HCT116 (cell line): ENCODE measurements around the gene MLLT3.

ENCODE experiments used
- CTCF ChIP-seq, 3 experiments: fragments of 200-600 bp in 1 of 3; sonication (generic) in 1 of 3; IDR thresholded peaks in 2 of 3; conservative IDR thresholded peaks in 1 of 3; 2 replicates each; pipeline ENCODE4 v1.5.1; 2012 to 2017; ENCODE audit warnings: low read depth in 2 of 3, low read length in 2 of 3, antibody characterized with exemption in 1 of 3, borderline replicate concordance in 1 of 3, control low read depth in 1 of 3, mild to moderate bottlenecking in 1 of 3, mixed read lengths in 1 of 3, mixed run types in 1 of 3, moderate library complexity in 1 of 3; ENCODE audit not compliant: insufficient read depth in 1 of 3
- EZH2phosphoT487 ChIP-seq: fragments of 200-600 bp; IDR thresholded peaks from 2 replicates; pipeline ENCODE4 v1.6.1; 2018; ENCODE audit warnings: antibody characterized with exemption, borderline replicate concordance
- JUND ChIP-seq: IDR thresholded peaks from 2 replicates; pipeline ENCODE4 v1.6.1; 2012
- POLR2A ChIP-seq: IDR thresholded peaks from 2 replicates; pipeline ENCODE4 v1.7.0; 2011; ENCODE audit warnings: borderline replicate concordance; ENCODE audit not compliant: insufficient read depth, insufficient read length; ENCODE audit errors: extremely low read depth
- POLR2AphosphoS5 ChIP-seq: IDR thresholded peaks from 2 replicates; pipeline ENCODE4 v1.6.1; 2011; ENCODE audit warnings: mild to moderate bottlenecking, low read depth, low read length, moderate library complexity
- RAD21 ChIP-seq: IDR thresholded peaks from 2 replicates; pipeline ENCODE4 v1.6.1; 2012; ENCODE audit warnings: low read depth, mild to moderate bottlenecking
- YY1 ChIP-seq: IDR thresholded peaks from 2 replicates; pipeline ENCODE4 v1.6.1; 2011; ENCODE audit warnings: low read length, low read depth, moderate library complexity, mild to moderate bottlenecking; ENCODE audit not compliant: insufficient replicate concordance; ENCODE audit errors: extremely low read depth

- TF ChIP-seq RAD21 = no peak
- no peak for TF ChIP-seq POLR2A
- no peak for TF ChIP-seq YY1
- no peak for TF ChIP-seq CTCF (IDR thresholded peaks at IDR 0.05 in 2 of 3, conservative IDR thresholded peaks at IDR 0.05 in 1 of 3; ENCODE audit: borderline replicate concordance in 1 of 3, insufficient read depth in 1 of 3, low read depth in 2 of 3, low read length in 2 of 3)
- no peak for TF ChIP-seq POLR2AphosphoS5
- TF ChIP-seq EZH2phosphoT487 = no peak
- no peak for TF ChIP-seq JUND
Observed at GRCh38 chr9:20305452-20305851, 316.8 kb downstream of the MLLT3 start.
